NB4 (cell line): ENCODE measurements around the gene NEMP2.

Experiments
- CTCF ChIP-seq: IDR thresholded peaks from one replicate; pipeline ENCODE4 v1.5.1; 2012; ENCODE audit warnings: low read depth, low read length
- POLR2A ChIP-seq: IDR thresholded peaks from 2 replicates; pipeline ENCODE4 v1.6.1; 2011; ENCODE audit warnings: mild to moderate bottlenecking; ENCODE audit not compliant: insufficient read length; ENCODE audit errors: extremely low read depth

- TF ChIP-seq POLR2A, result no peak
- no peak for TF ChIP-seq CTCF
Observed at GRCh38 chr2:190535121-190535439, 558 bp upstream of the NEMP2 start.
